Measurements from ENCODE around the gene VMAC. TPM values are rescaled to one million over a fixed set of nuclear protein-coding genes. Genes with fewer than 3 reads are reported as not detected.
"Not testable (repeated sequence)": the region's sequence is repeated elsewhere in the genome, so short reads cannot be mapped to it uniquely, and the experiment has no call there.

The VMAC gene, protein sequence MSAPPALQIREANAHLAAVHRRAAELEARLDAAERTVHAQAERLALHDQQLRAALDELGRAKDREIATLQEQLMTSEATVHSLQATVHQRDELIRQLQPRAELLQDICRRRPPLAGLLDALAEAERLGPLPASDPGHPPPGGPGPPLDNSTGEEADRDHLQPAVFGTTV
- total RNA-seq (10.7 TPM), polyA plus RNA-seq (6.5 TPM)

DNA sequence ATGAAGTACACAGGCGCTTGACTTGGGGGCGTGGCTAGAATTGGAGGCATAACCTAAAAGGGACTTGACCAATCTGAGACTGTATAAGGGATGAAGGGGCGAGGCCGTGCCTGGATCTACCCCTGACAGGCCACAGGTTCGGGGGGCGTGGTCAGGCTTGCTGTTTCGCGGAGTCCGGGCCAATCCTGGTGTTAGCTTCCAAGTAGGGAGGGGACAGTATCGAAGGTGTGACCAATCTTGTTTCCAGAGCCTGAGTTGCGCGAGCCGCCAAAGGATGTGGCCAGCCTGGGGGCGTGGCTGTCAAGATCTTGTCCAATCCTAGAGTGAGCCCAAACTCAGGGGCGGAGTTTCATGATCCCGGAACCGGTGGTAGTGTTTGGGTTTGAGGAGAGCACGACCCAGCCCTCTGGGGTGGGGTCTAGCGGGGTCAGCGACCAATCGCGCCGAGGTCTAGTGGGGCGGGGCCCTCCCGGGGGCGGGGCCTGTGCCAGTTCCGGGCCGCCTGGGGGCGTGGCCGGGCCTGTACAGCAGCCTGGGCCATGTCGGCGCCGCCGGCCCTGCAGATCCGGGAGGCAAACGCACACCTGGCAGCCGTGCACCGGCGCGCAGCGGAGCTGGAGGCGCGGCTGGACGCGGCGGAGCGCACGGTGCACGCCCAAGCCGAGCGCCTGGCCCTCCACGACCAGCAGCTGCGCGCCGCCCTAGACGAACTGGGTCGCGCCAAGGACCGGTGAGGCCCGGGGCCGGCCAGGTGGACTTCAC, at the start of gene VMAC:
Gene VMAC (plus strand): TSS at position 521 of the 762 bp plus-strand sequence. CDS start 19 bp downstream, at position 540.
- peak; percentile 100 for DNase-seq (ENCODE audit: extremely low spot score)
- Histone ChIP-seq H3K27ac (ENCODE audit: low read depth) (peak within 1 kb of the TSS; percentile 70), H3K36me3 (ENCODE audit: insufficient read depth) (no peaks in the 10 kb centered on the region), H3K4me1 (ENCODE audit: insufficient read depth) (no peaks in the 10 kb centered on the region), H3K4me3 (ENCODE audit: low read depth, low read length) (peak within 1 kb of the TSS; percentile 84)
- under 1% methylated on average over 61 of the region's 61 CpGs for WGBS

GRCh38 chr19:5855151-5855550, 49.5 kb upstream of the VMAC start:
- H3K36me3 ChIP-seq (ENCODE audit: insufficient read depth), result not testable (repeated sequence)
- WGBS, result 74% methylated on average over 9 of the region's 9 CpGs

DNA sequence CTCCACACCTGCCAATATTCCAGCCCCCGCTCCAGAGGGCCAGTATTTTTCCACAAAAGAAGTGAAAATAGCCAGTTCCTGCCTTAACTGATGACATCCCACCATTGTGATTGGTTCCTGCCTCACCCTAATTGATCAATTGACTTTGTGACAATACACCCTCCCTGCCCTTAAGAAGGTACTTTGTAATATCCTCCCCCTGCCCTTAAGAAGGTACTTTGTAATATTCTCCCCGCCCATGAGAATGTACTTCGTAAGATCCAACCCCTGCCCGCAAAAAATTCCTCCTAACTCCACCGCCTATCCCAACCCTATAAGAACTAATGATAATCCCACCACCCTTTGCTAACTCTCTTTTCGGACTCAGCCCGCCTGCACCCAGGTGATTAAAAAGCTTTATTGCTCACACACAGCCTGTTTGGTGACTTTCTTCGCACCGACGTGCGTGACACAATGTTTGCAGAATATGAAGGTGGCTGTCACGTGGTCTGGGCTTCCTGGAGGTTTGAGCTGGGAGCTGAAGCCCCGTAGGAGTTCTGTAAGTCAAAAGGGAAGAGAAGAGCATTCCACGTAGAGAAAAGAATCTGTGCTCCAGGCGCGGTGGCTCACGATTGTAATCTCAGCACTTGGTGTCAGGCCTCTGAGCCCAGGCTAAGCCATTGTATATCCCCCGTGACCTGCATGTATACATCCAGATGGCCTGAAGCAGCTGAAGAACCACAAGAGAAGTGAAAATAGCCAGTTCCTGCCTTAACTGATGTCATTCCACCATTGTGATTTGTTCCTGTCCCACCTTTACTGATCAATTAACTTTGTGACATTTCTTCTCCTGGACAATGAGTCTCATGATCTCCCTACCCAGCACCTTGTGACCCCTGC, 47.2 kb upstream of the VMAC start:
- H3K4me3 ChIP-seq (ENCODE audit: low read depth, low read length), result no peak overlapping the region

More at GRCh38 chr19:5855151-5855550, 49.5 kb upstream of the VMAC start:
- H3K27ac ChIP-seq (ENCODE audit: low read depth); H3K4me1 ChIP-seq (ENCODE audit: insufficient read depth); DNase-seq (ENCODE audit: extremely low spot score); H3K4me3 ChIP-seq (ENCODE audit: low read depth, low read length): not testable (repeated sequence)

DNA sequence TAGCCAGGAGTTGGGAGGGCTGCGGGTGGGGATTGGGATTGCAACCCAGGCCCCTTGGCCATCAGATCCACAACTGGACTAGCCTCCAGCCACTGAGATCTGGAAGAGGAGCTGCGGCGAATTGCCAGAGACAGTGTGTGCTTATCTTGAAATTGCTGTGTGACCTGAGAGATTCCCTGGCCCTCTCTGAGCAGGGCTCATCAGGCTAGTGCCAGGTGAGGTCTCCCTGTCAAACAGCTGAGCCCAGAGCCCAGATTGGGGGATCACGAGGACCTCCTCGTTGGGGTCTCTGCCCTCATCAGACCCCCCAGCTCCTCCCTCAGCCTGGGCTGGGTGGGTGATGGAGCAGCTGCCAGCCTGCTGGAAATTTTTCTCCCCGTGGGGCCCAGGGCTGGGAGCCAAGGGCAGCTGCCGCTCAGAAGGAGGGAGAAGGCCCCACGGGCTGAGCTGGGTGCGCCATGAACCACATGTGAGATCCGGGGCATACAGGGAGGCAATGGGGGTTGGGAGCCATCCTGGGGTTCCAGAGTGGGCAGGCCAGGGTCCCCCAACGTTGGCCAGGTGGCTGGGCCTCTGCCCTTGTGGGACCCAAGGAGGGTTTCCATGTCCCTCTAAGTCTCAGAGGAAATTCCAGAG, 41.5 kb upstream of the VMAC start:
- Histone ChIP-seq H3K27ac (ENCODE audit: low read depth) (no peak overlapping the region), H3K4me3 (ENCODE audit: low read depth, low read length) (no peak overlapping the region), H3K36me3 (ENCODE audit: insufficient read depth) (no peaks in the 10 kb centered on the region), H3K4me1 (ENCODE audit: insufficient read depth) (no peaks in the 10 kb centered on the region)
- WGBS, result 58% methylated on average over 11 of the region's 11 CpGs
- DNase-seq (ENCODE audit: extremely low spot score), result no peak

More for the DNA sequence above, 47.2 kb upstream of the VMAC start:
- H3K36me3 ChIP-seq (ENCODE audit: insufficient read depth), result no peaks in the 10 kb centered on the region
- H3K27ac ChIP-seq (ENCODE audit: low read depth), result no peak overlapping the region
- DNase-seq (ENCODE audit: extremely low spot score), result no peak
- WGBS, result 83% methylated on average over 18 of the region's 18 CpGs
- no peaks in the 10 kb centered on the region for H3K4me1 ChIP-seq (ENCODE audit: insufficient read depth)

- H3K4me1 ChIP-seq (ENCODE audit: insufficient read depth), result no peaks in the 10 kb centered on the region
- no peak overlapping the region for H3K4me3 ChIP-seq (ENCODE audit: low read depth, low read length)
- no peak for DNase-seq (ENCODE audit: extremely low spot score)
- no peak overlapping the region for H3K27ac ChIP-seq (ENCODE audit: low read depth)
- 82% methylated on average over 9 of the region's 9 CpGs for WGBS
- no peaks in the 10 kb centered on the region for H3K36me3 ChIP-seq (ENCODE audit: insufficient read depth)
These were observed 40.5 kb upstream of the VMAC start for GRCh38 chr19:5864013-5864720.

DNA sequence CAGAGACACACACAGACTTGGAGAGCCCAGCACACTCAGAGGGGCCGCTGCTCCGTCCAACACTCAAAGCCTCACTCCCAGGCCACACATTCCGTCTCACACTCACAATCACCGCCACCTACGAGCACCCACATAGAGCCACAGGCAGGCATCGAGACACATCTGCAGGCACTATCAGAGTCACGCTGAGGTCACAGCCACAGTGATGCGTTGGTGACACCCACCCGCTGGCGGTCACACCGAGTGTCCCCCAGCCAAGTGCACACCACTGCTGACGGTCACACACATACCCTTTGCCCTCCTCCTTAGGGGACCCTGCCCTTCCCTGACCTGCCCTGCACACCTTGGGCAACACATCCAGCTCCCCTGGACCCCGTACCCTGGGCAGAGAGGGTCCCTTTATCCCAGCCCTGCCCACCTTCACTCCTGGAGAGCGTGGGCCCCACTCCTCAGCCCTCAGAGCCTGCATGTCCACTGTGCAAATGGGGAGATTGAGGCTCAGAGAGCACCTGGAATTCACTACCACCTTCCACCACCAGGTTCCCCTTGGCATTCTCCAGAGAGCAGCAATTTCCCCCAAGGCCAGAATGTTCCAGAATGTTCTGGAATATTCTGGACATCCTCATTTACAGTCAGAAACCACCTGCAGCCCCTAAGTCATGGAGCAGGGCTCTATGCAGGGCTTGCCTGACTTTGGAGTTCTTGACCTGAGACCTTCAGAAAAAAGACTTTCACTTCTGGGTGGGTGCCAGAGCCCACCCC, 39.8 kb upstream of the VMAC start:
- Histone ChIP-seq H3K4me1 (ENCODE audit: insufficient read depth) (no peaks in the 10 kb centered on the region), H3K4me3 (ENCODE audit: low read depth, low read length) (no peak overlapping the region), H3K36me3 (ENCODE audit: insufficient read depth) (no peaks in the 10 kb centered on the region), H3K27ac (ENCODE audit: low read depth) (no peak overlapping the region)
- DNase-seq (ENCODE audit: extremely low spot score), result no peak
- WGBS, result 87% methylated on average over 14 of the region's 14 CpGs

DNA sequence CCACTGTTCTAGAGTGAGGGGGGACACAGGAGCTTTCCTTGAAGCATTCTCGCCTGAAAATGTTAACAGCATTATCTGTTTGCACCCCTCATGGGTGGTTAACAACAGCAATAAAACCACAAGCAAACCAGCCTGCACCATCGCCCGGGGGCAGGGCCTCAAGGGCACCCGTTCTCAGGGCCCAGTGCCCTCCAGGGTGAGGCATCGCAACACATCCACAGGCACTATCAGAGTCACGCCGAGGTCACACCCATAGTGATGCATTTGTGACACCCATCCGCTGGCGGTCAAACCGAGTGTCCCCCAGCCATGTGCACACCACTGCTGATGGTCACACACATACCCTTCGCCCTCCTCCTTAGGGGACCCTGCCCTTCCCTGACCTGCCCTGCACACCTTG, 38.9 kb upstream of the VMAC start:
- H3K36me3 ChIP-seq (ENCODE audit: insufficient read depth), result no peaks in the 10 kb centered on the region
- H3K27ac ChIP-seq (ENCODE audit: low read depth), result no peak overlapping the region
- no peaks in the 10 kb centered on the region for H3K4me1 ChIP-seq (ENCODE audit: insufficient read depth)
- WGBS, result 80% methylated on average over 11 of the region's 11 CpGs
- no peak for DNase-seq (ENCODE audit: extremely low spot score)
- no peak overlapping the region for H3K4me3 ChIP-seq (ENCODE audit: low read depth, low read length)

DNA sequence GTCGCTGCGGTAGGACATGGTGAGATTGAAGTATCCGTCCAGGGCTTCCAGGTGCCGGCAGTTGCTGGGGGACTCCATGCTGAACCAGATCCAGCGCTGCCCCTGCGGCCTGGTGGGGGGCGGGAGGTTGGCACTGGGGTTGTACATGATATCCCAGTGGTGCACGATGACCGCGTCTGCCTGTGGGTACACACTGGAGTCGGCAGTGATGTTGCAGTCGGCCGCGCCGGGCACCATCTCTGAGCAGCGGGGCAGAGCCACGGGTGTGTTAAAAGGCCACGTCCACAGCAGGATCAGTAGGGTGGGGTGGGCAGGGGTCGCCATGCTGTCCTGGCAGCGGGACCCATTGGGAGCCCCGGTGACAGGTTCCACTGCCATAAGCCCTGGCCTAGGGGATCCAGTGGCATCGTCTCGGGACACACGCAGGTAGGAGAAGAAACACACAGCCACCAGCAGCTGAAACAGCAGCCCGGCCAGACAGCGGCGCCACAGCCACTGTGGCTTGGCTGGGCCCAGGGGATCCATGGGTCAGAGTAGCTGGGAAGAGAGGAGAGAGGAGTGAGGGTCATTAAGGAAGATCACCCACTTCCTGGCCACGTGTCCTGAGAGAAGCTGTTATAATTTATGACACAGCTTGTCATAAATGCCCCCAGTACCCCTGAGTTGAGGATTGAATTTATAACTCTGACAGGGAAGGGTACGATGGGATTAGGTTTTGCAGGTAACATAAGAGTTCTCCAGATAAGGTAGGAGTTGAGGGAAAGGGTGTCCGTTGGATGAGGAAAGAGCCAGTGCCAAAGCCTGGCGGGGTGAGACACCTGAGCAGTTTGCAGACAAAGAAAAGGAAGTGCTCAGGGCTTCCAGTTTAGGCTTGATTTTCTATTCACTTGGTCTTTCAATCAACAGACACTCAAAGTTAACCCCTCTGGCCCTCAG, 37.2 kb upstream of the VMAC start:
- H3K4me3 ChIP-seq (ENCODE audit: low read depth, low read length), result no peak overlapping the region
- no peaks in the 10 kb centered on the region for H3K36me3 ChIP-seq (ENCODE audit: insufficient read depth)
- no peak overlapping the region for H3K27ac ChIP-seq (ENCODE audit: low read depth)
- no peak for DNase-seq (ENCODE audit: extremely low spot score)
- WGBS, result 86% methylated on average over 31 of the region's 31 CpGs
- no peaks in the 10 kb centered on the region for H3K4me1 ChIP-seq (ENCODE audit: insufficient read depth)

DNA sequence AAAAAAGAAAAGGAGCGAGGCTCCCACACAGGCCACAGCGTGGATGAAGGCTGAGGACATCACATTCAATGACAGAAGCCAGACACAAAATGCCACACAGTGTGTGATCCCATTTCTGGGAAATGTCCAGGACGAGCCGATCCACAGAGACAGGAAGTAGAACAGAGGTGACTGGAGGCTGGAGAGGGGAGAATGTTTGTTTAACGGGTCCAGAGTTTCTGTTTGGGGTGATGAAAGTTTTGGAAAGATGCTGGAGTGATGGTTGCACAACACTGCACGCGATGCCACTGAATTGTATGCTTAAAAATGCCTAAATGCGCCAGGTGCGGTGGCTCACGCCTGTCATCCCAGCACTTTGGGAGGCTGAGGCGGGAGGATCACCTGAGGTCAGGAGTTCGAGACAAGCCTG, 33.7 kb upstream of the VMAC start:
- DNase-seq (ENCODE audit: extremely low spot score), result no peak
- H3K27ac ChIP-seq (ENCODE audit: low read depth), result no peak overlapping the region
- 63% methylated on average over 12 of the region's 12 CpGs for WGBS

GRCh38 chr19:5873617-5874199, 31.0 kb upstream of the VMAC start:
- Histone ChIP-seq H3K27ac (ENCODE audit: low read depth) (no peak overlapping the region), H3K4me1 (ENCODE audit: insufficient read depth) (no peaks in the 10 kb centered on the region), H3K4me3 (ENCODE audit: low read depth, low read length) (no peak overlapping the region), H3K36me3 (ENCODE audit: insufficient read depth) (no peaks in the 10 kb centered on the region)
- no peak for DNase-seq (ENCODE audit: extremely low spot score)
- 90% methylated on average over 12 of the region's 12 CpGs for WGBS

More for the DNA sequence above, 33.7 kb upstream of the VMAC start:
- no peaks in the 10 kb centered on the region for H3K4me1 ChIP-seq (ENCODE audit: insufficient read depth)
- no peak overlapping the region for H3K4me3 ChIP-seq (ENCODE audit: low read depth, low read length)
- H3K36me3 ChIP-seq (ENCODE audit: insufficient read depth), result no peaks in the 10 kb centered on the region

GRCh38 chr19:5874496-5874895, 30.2 kb upstream of the VMAC start:
- H3K27ac ChIP-seq (ENCODE audit: low read depth); H3K4me3 ChIP-seq (ENCODE audit: low read depth, low read length); DNase-seq (ENCODE audit: extremely low spot score); H3K36me3 ChIP-seq (ENCODE audit: insufficient read depth); H3K4me1 ChIP-seq (ENCODE audit: insufficient read depth): not testable (repeated sequence)
- WGBS, result 81% methylated on average over 7 of the region's 7 CpGs

All from urinary bladder (tissue), 4 donors.